GM18870 (cell line): ENCODE results near the gene DNAH12.

Source experiments
- ATAC-seq: cut with Tn5 transposase; IDR thresholded peaks from one replicate; pipeline ENCODE4 v1.9.1; 2021; ENCODE audit warnings: moderate library complexity; ENCODE audit not compliant: unreplicated experiment

DNAH12 gene

GRCh38 chr3:57544181-57545125 is at the start of gene DNAH12:
DNAH12 (minus strand) TSS chr3:57544344; CDS start chr3:57542870, 1,474 bp downstream.
- ATAC-seq: no peak

GRCh38 chr3:57592306-57592705 is 48.2 kb upstream of the DNAH12 start:
- ATAC-seq: no peak

- ATAC-seq: no peak
These were observed 43.8 kb upstream of the DNAH12 start for GRCh38 chr3:57587905-57588304.

- ATAC-seq: no peak
These were observed 42.6 kb upstream of the DNAH12 start for GRCh38 chr3:57586778-57587177.

- no peak for ATAC-seq
These were observed 39.4 kb upstream of the DNAH12 start for GRCh38 chr3:57583544-57583943.

- ATAC-seq: no peak
These were observed 38.5 kb upstream of the DNAH12 start for GRCh38 chr3:57582474-57583168.

GRCh38 chr3:57577801-57578200 is 33.7 kb upstream of the DNAH12 start:
- ATAC-seq: no peak

GRCh38 chr3:57575966-57576626 is 32.0 kb upstream of the DNAH12 start:
- ATAC-seq: no peak

GRCh38 chr3:57572096-57572495 is 28.0 kb upstream of the DNAH12 start:
- no peak for ATAC-seq

GRCh38 chr3:57570878-57571277 is 26.7 kb upstream of the DNAH12 start:
- ATAC-seq: no peak

- no peak for ATAC-seq
These were observed 25.8 kb upstream of the DNAH12 start for GRCh38 chr3:57569859-57570450.

- ATAC-seq: no peak
These were observed 15.4 kb upstream of the DNAH12 start for GRCh38 chr3:57559526-57559925.

- ATAC-seq: no peak
These were observed 13.0 kb upstream of the DNAH12 start for GRCh38 chr3:57557085-57557537.

GRCh38 chr3:57556459-57557084 is 12.4 kb upstream of the DNAH12 start:
- ATAC-seq: peak; percentile 31

- ATAC-seq: peak; percentile 78
These were observed 11.8 kb upstream of the DNAH12 start, which contains the start of gene PDE12 for GRCh38 chr3:57555738-57556458. PDE12 (plus strand) TSS chr3:57556274; CDS start chr3:57556380, 106 bp downstream.

- ATAC-seq: no peak
These were observed 11.2 kb upstream of the DNAH12 start for GRCh38 chr3:57555306-57555705.

- no peak for ATAC-seq
These were observed 2.5 kb upstream of the DNAH12 start for GRCh38 chr3:57546616-57547015.

- ATAC-seq: no peak
These were observed 1.6 kb upstream of the DNAH12 start for GRCh38 chr3:57545636-57546268.

- no peak for ATAC-seq
These were observed 5.7 kb downstream of the DNAH12 start for GRCh38 chr3:57538465-57538864.
